ENCODE measurements around the gene PPP1R8.

Gene PPP1R8

DNA sequence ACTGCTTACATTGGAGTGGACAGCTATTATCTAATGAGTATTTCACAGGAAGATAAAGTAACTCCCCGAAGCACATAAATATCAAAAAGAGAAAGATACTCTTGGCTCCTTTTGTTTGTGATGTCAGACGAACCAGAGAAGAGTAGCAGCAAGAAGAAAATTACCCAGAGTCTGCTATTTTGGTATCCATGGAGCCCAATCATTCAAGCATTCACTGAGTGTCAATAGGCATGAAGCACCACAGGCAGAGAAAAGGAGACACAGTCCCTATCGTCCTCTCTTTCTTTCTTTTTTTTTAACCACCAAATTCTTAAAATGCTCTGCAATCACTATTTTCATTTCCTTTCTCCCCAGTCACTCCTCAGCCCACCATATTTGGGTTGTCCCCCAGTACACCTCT, 63.9 kb downstream of the PPP1R8 start:
- DNase-seq (ENCODE audit: low spot score), result no peak

Data from COLO829 (cell line).